Tibial nerve (tissue), 4 donors: ENCODE results near the gene SLC9A9.

Experiments
- EP300 ChIP-seq, 2 donors: sonication (generic); formaldehyde crosslinking; IDR thresholded peaks; one replicate each; pipeline ENCODE4 v1.6.1; 2017; ENCODE audit warnings: antibody characterized with exemption in 2 of 2, mild to moderate bottlenecking in 1 of 2
- POLR2A ChIP-seq, 2 donors: fragments of 450-650 bp; IDR thresholded peaks; one replicate each; pipeline ENCODE4 v1.6.1; 2017; ENCODE audit warnings: antibody characterized with exemption in 2 of 2, mild to moderate bottlenecking in 2 of 2, moderate library complexity in 2 of 2
- TF ChIP-seq, protein P1 (sequence below), 5 experiments: fragments of 200-600 bp in 3 of 5; fragments of 450-650 bp in 2 of 5; sonication (generic) in 3 of 5; IDR thresholded peaks; one replicate each; pipeline ENCODE4 v1.5.1; 2016 to 2019; ENCODE audit warnings: antibody characterized with exemption in 5 of 5, mild to moderate bottlenecking in 3 of 5, moderate library complexity in 2 of 5

DNA sequence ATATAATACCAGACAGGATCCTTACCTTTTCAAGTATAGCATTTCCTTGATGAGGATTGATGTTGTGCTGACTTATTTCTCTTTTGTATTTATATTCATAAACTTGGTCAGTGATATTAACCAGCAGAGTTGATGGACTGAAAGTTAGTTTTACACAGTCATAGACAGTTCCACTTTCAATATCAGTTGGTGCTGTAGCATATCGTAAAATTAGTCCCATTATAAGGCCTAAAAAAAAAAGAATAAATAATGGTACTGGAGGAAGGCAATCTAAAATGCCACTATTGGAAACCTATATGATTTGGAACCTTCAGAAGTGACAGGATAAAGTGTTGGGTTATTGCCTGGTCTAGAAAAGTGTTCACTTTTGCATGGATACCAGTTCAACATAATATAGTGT, 16.3 kb downstream of the SLC9A9 start:
- TF ChIP-seq, protein P1, sequence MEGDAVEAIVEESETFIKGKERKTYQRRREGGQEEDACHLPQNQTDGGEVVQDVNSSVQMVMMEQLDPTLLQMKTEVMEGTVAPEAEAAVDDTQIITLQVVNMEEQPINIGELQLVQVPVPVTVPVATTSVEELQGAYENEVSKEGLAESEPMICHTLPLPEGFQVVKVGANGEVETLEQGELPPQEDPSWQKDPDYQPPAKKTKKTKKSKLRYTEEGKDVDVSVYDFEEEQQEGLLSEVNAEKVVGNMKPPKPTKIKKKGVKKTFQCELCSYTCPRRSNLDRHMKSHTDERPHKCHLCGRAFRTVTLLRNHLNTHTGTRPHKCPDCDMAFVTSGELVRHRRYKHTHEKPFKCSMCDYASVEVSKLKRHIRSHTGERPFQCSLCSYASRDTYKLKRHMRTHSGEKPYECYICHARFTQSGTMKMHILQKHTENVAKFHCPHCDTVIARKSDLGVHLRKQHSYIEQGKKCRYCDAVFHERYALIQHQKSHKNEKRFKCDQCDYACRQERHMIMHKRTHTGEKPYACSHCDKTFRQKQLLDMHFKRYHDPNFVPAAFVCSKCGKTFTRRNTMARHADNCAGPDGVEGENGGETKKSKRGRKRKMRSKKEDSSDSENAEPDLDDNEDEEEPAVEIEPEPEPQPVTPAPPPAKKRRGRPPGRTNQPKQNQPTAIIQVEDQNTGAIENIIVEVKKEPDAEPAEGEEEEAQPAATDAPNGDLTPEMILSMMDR (IDR thresholded peaks at IDR 0.05) = no peak
- TF ChIP-seq POLR2A (IDR thresholded peaks at IDR 0.05) (no peak), EP300 (IDR thresholded peaks at IDR 0.05) (no peak)
